ENCODE measurements around the gene PLD1. TPM values are rescaled to one million over a fixed set of nuclear protein-coding genes. Genes with fewer than 3 reads are reported as not detected.

The PLD1 gene
- total and polyA plus RNA-seq, 2 of the 8 experiments (the other 6 are each of a cell fraction or from before 2014, with no cell fraction given), result 1.2 to 2.6 TPM

- Histone ChIP-seq H3K23me2 (ENCODE audit: low read depth, low read length) (no peaks in the 10 kb centered on the region), H4K5ac (ENCODE audit: insufficient read length, low read depth, low read length) (no peak overlapping the region), H3K9me3 (ENCODE audit: insufficient read depth in 2 of 2, low read depth in 1 of 2, low read length in 1 of 2) (no peaks in the 10 kb centered on the region), H2BK12ac (ENCODE audit: low read depth, low read length) (no peak overlapping the region), H3K18ac (ENCODE audit: extremely low read depth, low read length) (no peak overlapping the region), H3K27ac (ENCODE audit: low read depth, low read length) (no peak overlapping the region), H3K36me3 (ENCODE audit: control insufficient read depth in 2 of 4, insufficient read depth in 4 of 4, low read length in 3 of 4) (no peaks in the 10 kb centered on the region), H2BK15ac (ENCODE audit: low read length) (no peak overlapping the region), H3K27me3 (replicated peaks in 1 of 4; ENCODE audit: control insufficient read depth in 3 of 4, extremely low read depth in 1 of 4, insufficient read depth in 3 of 4, low read length in 3 of 4) (no peaks in the 10 kb centered on the region), H2BK120ac (replicated peaks; ENCODE audit: low read depth, low read length) (no peak overlapping the region), H3K23ac (ENCODE audit: insufficient read length) (no peak overlapping the region), H3K14ac (ENCODE audit: insufficient read length) (no peak overlapping the region), H3K79me1 (ENCODE audit: low read depth, low read length) (no peaks in the 10 kb centered on the region), H4K20me1 (replicated peaks in 1 of 2; ENCODE audit: control insufficient read depth in 1 of 2, insufficient read depth in 2 of 2, low read length in 2 of 2) (no peaks in the 10 kb centered on the region), H4K91ac (replicated peaks; ENCODE audit: insufficient read length, low read length) (no peak overlapping the region), H2AK5ac (ENCODE audit: low read depth, low read length) (no peak overlapping the region), H3K4ac (replicated peaks; ENCODE audit: insufficient read length, low read depth, low read length) (no peak overlapping the region), H3K56ac (replicated peaks; ENCODE audit: insufficient read length, low read depth, low read length) (no peak overlapping the region), H2AFZ (ENCODE audit: low read length) (no peak overlapping the region), H3K4me1 (replicated peaks in 1 of 4; ENCODE audit: control insufficient read depth in 3 of 4, insufficient read depth in 4 of 4, low read length in 3 of 4) (no peaks in the 10 kb centered on the region), H4K8ac (ENCODE audit: extremely low read depth, insufficient read depth, low read length) (no peak overlapping the region), H3K79me2 (ENCODE audit: control insufficient read depth in 1 of 2, insufficient read depth in 2 of 2, low read length in 2 of 2) (no peaks in the 10 kb centered on the region), H2BK5ac (ENCODE audit: low read depth, low read length) (no peak overlapping the region), H2BK20ac (ENCODE audit: low read length) (no peak overlapping the region), H3K4me2 (ENCODE audit: insufficient read depth in 1 of 2, low read depth in 2 of 2, low read length in 2 of 2) (no peak overlapping the region), H3K4me3 (ENCODE audit: extremely low read depth in 1 of 4, insufficient read depth in 2 of 4, low read depth in 3 of 4, low read length in 4 of 4) (no peak overlapping the region), H3K9ac (replicated peaks in 1 of 4; ENCODE audit: extremely low read depth in 1 of 4, low read depth in 3 of 4, low read length in 3 of 4) (no peak overlapping the region)
- ChIA-PET CTCF (ENCODE audit: partially characterized antibody) (interaction anchor here (1.3 kb wide), 1 partner anchor 145 kb away, joined by 3 read pairs; no protein-coding TSS in a partner anchor), POLR2A (ENCODE audit: partially characterized antibody) (no interaction called here)
- FAIRE-seq (no peak), DNase-seq (ENCODE audit: low read depth in 1 of 2, low spot score in 2 of 2) (no peak)
- no peak for TF ChIP-seq POLR2AphosphoS5 (IDR thresholded peaks at IDR 0.05; ENCODE audit: low read depth, low read length)
- TF ChIP-seq CBX8 (IDR thresholded peaks at IDR 0.05; ENCODE audit: borderline replicate concordance, low read depth, low read length), result no peak
- no peak for TF ChIP-seq ZNF274 (IDR thresholded peaks at IDR 0.05; ENCODE audit: borderline replicate concordance, extremely low read depth, low read length)
- no peak for TF ChIP-seq POLR2A (IDR thresholded peaks at IDR 0.05; ENCODE audit: control extremely low read depth in 1 of 2, low read depth in 2 of 2, low read length in 2 of 2)
- 85% methylated on average over 2 of the region's 2 CpGs; no CpG with 5 or more reads in 1 of the 2 experiments for WGBS, 2 experiments (ENCODE audit: extremely low coverage in 1 of 2, insufficient coverage in 1 of 2, insufficient read length in 1 of 2, insufficient replicate concordance in 2 of 2, low coverage in 1 of 2, low lambda C conversion rate in 2 of 2, missing lambda C conversion rate in 1 of 2)
Measured at GRCh38 chr3:171684221-171684620, 126.1 kb downstream of the PLD1 start.

Data from H1 (cell line).